Measurements from ENCODE around the gene SYPL2. TPM values are rescaled to one million over a fixed set of nuclear protein-coding genes. Genes with fewer than 3 reads are reported as not detected.

Gene SYPL2
- total RNA-seq, 6 experiments from 2014 or later, result 16.0 to 34.1 (median 18.5) TPM

- peaks cover 5% of the 10 kb centered on the region for H3K27me3 Mint-ChIP-seq (ENCODE audit: insufficient read depth)
- no peak overlapping the region for H3K4me3 Mint-ChIP-seq
- H3K9me3 Mint-ChIP-seq, result no peaks in the 10 kb centered on the region
- DNase-seq, result no peak
- peaks cover 20% of the 10 kb centered on the region; the same call in 1 of the 2 replicates for H3K36me3 Mint-ChIP-seq (ENCODE audit: low read depth)
- peaks cover 11% of the 10 kb centered on the region for H3K4me1 Mint-ChIP-seq (ENCODE audit: low read depth)
- TF ChIP-seq, protein P1, sequence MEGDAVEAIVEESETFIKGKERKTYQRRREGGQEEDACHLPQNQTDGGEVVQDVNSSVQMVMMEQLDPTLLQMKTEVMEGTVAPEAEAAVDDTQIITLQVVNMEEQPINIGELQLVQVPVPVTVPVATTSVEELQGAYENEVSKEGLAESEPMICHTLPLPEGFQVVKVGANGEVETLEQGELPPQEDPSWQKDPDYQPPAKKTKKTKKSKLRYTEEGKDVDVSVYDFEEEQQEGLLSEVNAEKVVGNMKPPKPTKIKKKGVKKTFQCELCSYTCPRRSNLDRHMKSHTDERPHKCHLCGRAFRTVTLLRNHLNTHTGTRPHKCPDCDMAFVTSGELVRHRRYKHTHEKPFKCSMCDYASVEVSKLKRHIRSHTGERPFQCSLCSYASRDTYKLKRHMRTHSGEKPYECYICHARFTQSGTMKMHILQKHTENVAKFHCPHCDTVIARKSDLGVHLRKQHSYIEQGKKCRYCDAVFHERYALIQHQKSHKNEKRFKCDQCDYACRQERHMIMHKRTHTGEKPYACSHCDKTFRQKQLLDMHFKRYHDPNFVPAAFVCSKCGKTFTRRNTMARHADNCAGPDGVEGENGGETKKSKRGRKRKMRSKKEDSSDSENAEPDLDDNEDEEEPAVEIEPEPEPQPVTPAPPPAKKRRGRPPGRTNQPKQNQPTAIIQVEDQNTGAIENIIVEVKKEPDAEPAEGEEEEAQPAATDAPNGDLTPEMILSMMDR (IDR thresholded peaks at IDR 0.05), result no peak
- H3K27ac Mint-ChIP-seq, result no peak overlapping the region
These were observed 12.5 kb downstream of the SYPL2 start for GRCh38 chr1:109478806-109479205.

- peaks cover 20% of the 10 kb centered on the region; the same call in 1 of the 2 replicates for H3K36me3 Mint-ChIP-seq (ENCODE audit: low read depth)
- no peaks in the 10 kb centered on the region for H3K9me3 Mint-ChIP-seq
- peaks cover 5% of the 10 kb centered on the region for H3K27me3 Mint-ChIP-seq (ENCODE audit: insufficient read depth)
- no peak overlapping the region for H3K4me3 Mint-ChIP-seq
- peaks cover 11% of the 10 kb centered on the region for H3K4me1 Mint-ChIP-seq (ENCODE audit: low read depth)
- TF ChIP-seq, protein P1 (IDR thresholded peaks at IDR 0.05), result no peak
- DNase-seq, result no peak
- no peak overlapping the region for H3K27ac Mint-ChIP-seq
These were observed 13.0 kb downstream of the SYPL2 start for GRCh38 chr1:109479311-109479710.

- H3K27me3 Mint-ChIP-seq (ENCODE audit: insufficient read depth), result peaks cover 5% of the 10 kb centered on the region
These were observed 13.6 kb downstream of the SYPL2 start for GRCh38 chr1:109479901-109480300.

GRCh38 chr1:109481646-109482045, 15.3 kb downstream of the SYPL2 start:
- Mint-ChIP-seq H3K27me3 (ENCODE audit: insufficient read depth) (peaks cover 5% of the 10 kb centered on the region), H3K9me3 (no peaks in the 10 kb centered on the region), H3K36me3 (ENCODE audit: low read depth) (peaks cover 14% of the 10 kb centered on the region; the same call in 1 of the 2 replicates), H3K27ac (no peak overlapping the region), H3K4me3 (no peak overlapping the region), H3K4me1 (ENCODE audit: low read depth) (peaks cover 22% of the 10 kb centered on the region)
- TF ChIP-seq, protein P1 (IDR thresholded peaks at IDR 0.05), result no peak
- no peak for DNase-seq

More at GRCh38 chr1:109479901-109480300, 13.6 kb downstream of the SYPL2 start:
- H3K4me1 Mint-ChIP-seq (ENCODE audit: low read depth), result peaks cover 15% of the 10 kb centered on the region
- H3K27ac Mint-ChIP-seq, result no peak overlapping the region
- TF ChIP-seq, protein P1 (IDR thresholded peaks at IDR 0.05), result no peak
- no peak for DNase-seq
- H3K4me3 Mint-ChIP-seq, result no peak overlapping the region
- peaks cover 20% of the 10 kb centered on the region; the same call in 1 of the 2 replicates for H3K36me3 Mint-ChIP-seq (ENCODE audit: low read depth)
- no peaks in the 10 kb centered on the region for H3K9me3 Mint-ChIP-seq

GRCh38 chr1:109482242-109482641, 15.9 kb downstream of the SYPL2 start:
- H3K9me3 Mint-ChIP-seq, result no peaks in the 10 kb centered on the region
- TF ChIP-seq, protein P1 (IDR thresholded peaks at IDR 0.05), result no peak
- H3K4me1 Mint-ChIP-seq (ENCODE audit: low read depth), result peaks cover 22% of the 10 kb centered on the region
- no peak overlapping the region for H3K27ac Mint-ChIP-seq
- peaks cover 14% of the 10 kb centered on the region; the same call in 1 of the 2 replicates for H3K36me3 Mint-ChIP-seq (ENCODE audit: low read depth)
- no peak overlapping the region for H3K4me3 Mint-ChIP-seq
- H3K27me3 Mint-ChIP-seq (ENCODE audit: insufficient read depth), result peaks cover 5% of the 10 kb centered on the region
- DNase-seq, result no peak

Measured in HFFc6 (cell line).